GM18951 (cell line): Measurements from ENCODE around the gene PPM1D.
"Not testable (repeated sequence)": the region's sequence is repeated elsewhere in the genome, so short reads cannot be mapped to it uniquely, and the experiment has no call there.

Experiments
- POLR2A ChIP-seq: IDR thresholded peaks from 4 replicates; pipeline ENCODE4 v1.6.1; 2011; ENCODE audit warnings: mild to moderate bottlenecking; ENCODE audit not compliant: insufficient read length, insufficient read depth; ENCODE audit errors: extremely low read depth
- in situ Hi-C: fragments of 300-500 bp; cut with MboI; formaldehyde crosslinking; loops from one replicate; pipeline ENCODE4 v1.12.0; 2022; ENCODE audit warnings: low sequenced_read_pairs, mixed read lengths, inconsistent platforms; ENCODE audit not compliant: unreplicated experiment

The PPM1D gene

DNA sequence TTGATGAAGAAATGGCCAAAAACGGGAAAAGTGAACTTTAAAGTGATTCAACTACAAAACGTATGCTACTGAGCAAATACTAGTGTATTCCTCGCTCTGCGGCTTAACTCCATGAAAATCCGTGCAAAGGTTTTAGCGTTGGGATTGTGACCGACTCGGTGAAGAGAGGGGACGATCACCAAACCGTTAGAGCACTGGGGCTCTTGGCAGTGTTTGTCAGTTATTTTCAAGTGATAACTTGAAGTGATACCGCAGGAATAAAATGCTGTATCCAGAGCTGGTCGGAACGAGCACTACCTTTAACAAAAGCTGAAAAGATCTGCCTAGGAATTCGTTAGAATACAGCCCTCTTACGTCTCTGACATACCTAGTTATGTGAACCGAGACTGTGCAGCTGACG is 773 bp upstream of the PPM1D start:
- TF ChIP-seq POLR2A, result no peak

DNA sequence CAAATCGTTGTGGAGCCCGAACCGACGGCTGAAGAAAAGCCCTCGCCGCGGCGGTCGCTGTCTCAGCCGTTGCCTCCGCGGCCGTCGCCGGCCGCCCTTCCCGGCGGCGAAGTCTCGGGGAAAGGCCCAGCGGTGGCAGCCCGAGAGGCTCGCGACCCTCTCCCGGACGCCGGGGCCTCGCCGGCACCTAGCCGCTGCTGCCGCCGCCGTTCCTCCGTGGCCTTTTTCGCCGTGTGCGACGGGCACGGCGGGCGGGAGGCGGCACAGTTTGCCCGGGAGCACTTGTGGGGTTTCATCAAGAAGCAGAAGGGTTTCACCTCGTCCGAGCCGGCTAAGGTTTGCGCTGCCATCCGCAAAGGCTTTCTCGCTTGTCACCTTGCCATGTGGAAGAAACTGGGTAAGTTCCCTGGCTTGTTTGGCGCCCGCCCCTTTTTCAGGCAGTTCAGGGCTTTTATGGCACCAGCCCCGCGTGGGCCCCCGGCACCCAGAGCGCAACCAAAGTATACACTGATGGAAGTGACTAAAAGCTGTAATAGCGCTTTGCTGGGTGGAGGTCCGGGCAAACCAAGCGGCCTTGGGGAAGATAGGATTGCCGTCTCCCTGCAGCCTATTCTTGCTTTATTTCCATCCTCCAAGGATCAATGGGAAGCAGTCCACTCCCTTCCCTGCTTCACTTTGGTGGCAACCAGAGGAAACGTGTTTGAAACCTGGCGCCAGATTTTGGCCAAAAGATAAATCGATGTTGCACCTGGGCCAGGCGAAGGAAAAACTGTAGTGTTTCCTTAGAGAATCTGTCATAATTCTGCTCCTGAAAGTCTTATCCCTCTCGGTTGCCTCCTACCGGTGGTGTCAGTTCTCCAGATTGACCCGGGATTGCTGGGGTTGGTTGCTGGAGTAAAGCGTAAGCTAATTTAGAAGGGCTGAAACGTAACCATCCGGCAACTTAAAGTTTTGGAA is 775 bp downstream of the PPM1D start:
- no peak for TF ChIP-seq POLR2A
- in situ Hi-C loops, result no loop called here

More for the DNA sequence above, 773 bp upstream of the PPM1D start:
- in situ Hi-C loops, result no loop called here

GRCh38 chr17:60601447-60602384 is 1.7 kb downstream of the PPM1D start:
- no peak for TF ChIP-seq POLR2A
- in situ Hi-C loops, result no loop called here

GRCh38 chr17:60602385-60602742 is 2.4 kb downstream of the PPM1D start:
- in situ Hi-C loops, result no loop called here
- no peak for TF ChIP-seq POLR2A

GRCh38 chr17:60602871-60603270 is 2.9 kb downstream of the PPM1D start:
- no peak for TF ChIP-seq POLR2A
- in situ Hi-C loops, result no loop called here

DNA sequence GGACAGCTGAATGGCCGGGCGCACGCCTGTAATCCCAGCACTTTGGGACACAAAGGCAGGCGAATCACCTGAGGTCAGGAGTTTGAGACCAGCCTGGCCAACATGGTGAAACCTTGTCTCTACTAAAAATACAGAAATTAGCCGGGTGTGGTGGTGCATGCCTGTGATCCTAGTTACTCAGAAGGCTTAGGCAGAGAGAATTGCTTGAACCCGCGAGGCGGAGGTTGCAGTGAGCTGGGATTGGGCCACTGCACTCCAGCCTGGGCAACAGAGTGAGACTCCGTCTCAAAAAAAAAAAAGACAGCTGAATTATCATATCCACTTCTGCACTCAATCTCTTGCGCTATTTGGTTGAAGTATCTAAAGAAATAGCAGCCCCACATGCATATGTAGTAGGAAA is 3.5 kb downstream of the PPM1D start:
- in situ Hi-C loops, result not testable (repeated sequence)

- TF ChIP-seq POLR2A, result no peak
- in situ Hi-C loops, result no loop called here
These were observed 4.8 kb downstream of the PPM1D start for GRCh38 chr17:60604686-60605334.

DNA sequence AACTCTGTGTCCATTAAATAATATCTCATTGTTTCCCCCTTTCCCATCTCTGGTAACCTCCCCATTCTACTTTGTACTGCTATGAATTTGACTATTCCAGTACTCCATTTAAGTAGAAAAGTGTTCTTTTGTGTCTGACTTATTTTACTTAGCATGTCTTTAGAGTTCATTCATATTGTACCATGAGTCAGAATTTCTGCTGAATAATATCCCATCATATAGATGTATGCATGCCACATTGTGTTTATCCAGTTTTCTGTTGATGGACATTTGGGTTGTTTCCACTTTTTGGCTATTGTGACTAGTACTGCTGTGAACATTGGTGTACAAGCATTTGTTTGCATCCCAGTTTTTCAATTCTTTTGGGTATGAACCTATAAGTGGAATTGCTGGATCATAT is 6.0 kb downstream of the PPM1D start:
- TF ChIP-seq POLR2A, result no peak
- in situ Hi-C loops, result no loop called here

- no peak for TF ChIP-seq POLR2A
- in situ Hi-C loops, result no loop called here
These were observed 10.5 kb downstream of the PPM1D start for GRCh38 chr17:60610473-60610872.

- in situ Hi-C loops, result not testable (repeated sequence)
These were observed 11.3 kb downstream of the PPM1D start for GRCh38 chr17:60611321-60611720.

DNA sequence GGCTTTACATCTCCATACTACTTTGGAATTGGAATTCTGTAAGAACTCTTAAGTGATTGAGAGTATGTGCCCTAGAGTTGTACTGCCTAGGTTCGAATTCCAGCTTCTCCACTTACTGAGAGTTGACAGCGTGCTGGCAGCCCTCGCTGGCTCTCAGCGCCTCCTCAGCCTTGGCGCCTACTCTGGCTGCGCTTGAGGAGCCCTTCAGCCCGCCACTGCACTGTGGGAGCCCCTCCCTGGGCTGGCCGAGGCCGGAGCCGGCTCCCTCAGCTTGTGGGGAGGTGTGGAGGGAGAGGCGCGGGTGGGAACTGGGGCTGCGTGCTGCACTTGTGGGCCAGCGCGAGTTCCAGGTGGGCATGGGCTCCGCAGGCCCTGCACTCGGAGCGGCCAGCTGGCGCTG is 13.3 kb downstream of the PPM1D start:
- no peak for TF ChIP-seq POLR2A
- in situ Hi-C loops, result no loop called here

DNA sequence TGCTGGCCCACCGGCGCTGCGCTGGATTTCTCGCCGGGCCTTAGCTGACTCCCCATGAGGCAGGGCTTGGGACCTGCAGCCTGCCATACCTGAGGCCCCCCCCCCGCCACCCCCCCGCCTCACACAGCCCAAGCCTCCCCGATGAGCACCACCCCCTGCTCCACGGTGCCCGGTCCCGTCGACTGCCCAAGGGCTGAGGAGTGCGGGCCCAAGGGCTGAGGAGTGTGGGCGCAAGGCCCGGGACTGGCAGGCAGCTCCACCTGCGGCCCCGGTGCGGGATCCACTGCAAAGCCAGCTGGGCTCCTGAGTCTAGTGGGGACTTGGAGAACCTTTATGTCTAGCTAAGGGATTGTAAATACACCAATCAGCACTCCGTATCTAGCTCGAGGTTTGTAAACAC is 13.8 kb downstream of the PPM1D start:
- in situ Hi-C loops, result not testable (repeated sequence)

- in situ Hi-C loops, result not testable (repeated sequence)
These were observed 14.3 kb downstream of the PPM1D start for GRCh38 chr17:60614247-60614646.
